Right forelimb (tissue), 1 donor: ENCODE results near the gene AUTS2.

Experiments used
- DNase-seq: peaks from one replicate; pipeline ENCODE4 v3.0.0-alpha.2; 2018

Gene AUTS2

DNA sequence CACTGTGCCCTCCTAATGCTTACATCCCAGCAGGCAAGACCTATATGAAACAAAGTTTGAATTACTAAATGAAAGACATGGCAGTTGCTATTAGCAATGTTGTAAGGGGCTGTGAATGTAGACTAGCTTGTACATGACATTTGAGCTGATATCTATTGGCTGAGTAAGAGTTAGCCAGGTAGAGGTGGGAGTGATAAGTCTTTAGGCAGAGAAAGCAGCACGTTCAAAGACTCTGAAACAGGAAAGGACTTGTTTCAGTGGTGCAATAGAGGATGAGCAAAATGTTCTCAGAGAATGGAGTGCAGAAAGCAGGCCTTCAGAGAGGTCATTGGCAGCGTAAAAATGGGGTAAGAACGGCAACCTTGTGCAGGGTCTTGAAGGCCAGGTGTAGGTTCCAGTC, 687.6 kb downstream of the AUTS2 start:
- no peak for DNase-seq

DNA sequence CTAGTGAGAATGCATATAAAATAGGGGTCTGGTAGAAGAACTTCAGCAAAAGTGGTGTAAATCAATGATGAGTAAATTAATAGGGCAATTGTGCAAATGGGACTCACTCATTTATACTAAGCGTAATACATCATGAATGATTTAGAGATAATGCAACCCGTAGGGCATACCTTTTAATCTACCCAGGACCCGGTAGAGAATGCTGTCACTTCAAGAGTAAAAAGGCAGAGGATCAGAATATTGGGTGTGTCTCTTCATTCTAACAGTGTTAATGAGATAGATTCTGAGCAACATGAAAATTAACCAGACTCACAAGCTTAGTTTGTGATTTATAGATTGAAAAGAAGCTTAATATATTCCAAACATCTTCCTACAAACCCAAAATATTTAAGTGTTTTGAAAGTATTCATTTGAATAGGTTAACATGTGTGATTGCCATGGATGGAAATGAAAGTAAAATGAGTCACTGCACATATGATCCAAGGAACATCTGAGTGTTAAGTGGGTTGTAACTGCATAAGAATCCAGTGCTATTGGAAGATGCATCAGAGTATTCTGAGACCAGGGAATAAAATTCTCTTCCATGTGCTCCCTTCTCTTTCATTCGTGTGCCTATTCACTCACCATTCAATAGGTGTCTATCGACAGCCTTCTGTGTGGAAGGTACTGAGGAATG, 690.6 kb downstream of the AUTS2 start:
- no peak for DNase-seq

- no peak for DNase-seq
Measured at GRCh38 chr7:70292716-70293115, 694.4 kb downstream of the AUTS2 start.

DNA sequence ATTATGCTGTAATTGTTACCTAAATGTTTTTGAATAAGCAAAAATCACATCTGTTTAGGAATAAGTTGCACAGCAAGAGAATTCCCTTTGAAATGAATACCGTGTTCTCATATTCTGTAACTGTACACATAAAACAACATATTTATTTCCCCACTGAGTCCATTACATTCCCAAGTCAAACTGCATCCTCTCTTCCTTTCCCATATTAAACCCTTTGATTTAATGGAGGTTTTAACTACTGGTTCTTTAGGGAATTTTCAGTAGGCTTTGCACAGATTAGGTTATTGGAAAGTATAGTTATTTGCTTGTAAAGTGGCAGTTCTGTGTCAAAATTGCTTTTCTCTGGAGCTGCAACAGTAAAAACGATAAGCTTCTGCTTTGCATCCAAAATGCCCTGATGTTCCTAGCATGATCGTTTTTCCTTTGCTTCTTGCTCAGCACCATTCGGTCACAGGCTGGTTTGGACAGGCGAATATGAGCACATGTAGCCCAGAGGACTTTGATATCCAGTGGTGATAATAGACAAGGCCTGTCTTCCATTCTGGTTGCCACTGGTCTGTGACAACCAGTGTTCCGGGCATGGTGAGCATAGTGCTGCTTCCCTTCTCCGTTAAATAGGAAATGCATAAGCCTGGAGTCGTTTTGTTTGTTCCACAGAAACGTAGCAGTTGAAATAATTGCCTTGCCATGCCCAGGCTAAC, 696.1 kb downstream of the AUTS2 start:
- no peak for DNase-seq

- no peak for DNase-seq
Measured at GRCh38 chr7:70298780-70299471, 700.7 kb downstream of the AUTS2 start.

- DNase-seq = no peak
Measured at GRCh38 chr7:70299472-70299807, 701.2 kb downstream of the AUTS2 start.

- no peak for DNase-seq
Measured at GRCh38 chr7:70301673-70302185, 703.5 kb downstream of the AUTS2 start.

DNA sequence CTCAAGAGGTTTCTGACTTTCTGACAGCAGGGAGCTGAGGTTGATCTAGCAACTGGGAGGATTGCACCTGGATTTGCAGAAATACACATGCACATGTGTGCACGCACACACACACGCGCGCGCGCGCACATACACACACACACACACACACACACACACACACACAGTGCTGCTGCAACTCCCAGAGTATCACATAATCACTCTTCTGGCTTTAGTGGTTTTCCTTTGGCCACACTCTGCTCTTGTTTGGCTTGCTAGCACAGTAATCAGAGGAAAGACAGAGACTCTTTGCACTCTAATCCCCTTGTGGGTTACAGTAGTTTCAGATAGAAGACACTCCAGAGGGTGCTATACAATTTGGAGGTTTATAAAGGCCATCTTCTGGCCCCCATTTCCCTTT, 705.0 kb downstream of the AUTS2 start:
- no peak for DNase-seq

- DNase-seq = no peak
Measured at GRCh38 chr7:70303780-70304179, 705.5 kb downstream of the AUTS2 start.

GRCh38 chr7:70306173-70306572, 707.9 kb downstream of the AUTS2 start:
- DNase-seq = no peak

GRCh38 chr7:70307544-70308106, 709.4 kb downstream of the AUTS2 start:
- no peak for DNase-seq

- DNase-seq = no peak
Measured at GRCh38 chr7:70312336-70312735, 714.1 kb downstream of the AUTS2 start.

GRCh38 chr7:70313271-70313670, 715.0 kb downstream of the AUTS2 start:
- no peak for DNase-seq

DNA sequence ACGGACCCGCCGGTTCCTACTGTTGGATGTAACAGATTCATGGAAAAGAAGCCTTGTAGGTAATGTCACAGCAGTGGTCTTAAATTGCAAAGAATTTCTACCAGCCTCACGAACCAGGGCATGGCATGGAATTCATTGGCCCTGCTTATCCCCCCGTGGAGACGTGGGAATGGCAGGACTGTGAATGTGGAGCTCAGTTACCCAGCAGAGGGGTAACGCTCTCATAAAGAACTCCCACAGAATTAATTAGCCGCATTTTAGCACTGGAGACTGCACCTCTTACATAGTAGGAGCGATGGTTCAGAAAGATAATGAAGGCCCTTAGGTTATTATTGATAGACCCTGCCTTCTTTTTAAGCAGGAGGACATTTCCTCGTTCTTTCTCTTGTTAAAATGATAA, 715.4 kb downstream of the AUTS2 start:
- DNase-seq = no peak

GRCh38 chr7:70314221-70314620, 715.9 kb downstream of the AUTS2 start:
- no peak for DNase-seq

DNA sequence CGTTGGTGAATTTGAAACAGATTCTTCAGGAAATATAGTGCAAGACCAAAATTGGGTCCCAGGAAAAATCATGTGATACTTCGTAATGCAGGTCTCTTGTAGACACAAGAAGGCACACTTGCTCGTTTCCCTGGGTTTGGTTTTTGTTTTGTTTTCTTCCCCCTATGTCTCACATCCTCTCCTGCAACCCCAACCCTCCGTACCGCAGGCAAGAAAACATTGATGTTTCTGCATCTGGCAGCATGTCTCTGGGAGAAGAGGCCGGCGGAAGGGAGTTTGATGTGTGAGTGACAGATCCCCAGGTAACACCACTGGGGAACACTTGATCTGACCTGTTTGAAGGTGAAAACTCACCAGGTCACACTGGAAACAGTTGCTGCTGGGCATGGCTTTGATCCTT, 718.5 kb downstream of the AUTS2 start:
- DNase-seq = no peak

- no peak for DNase-seq
Measured at GRCh38 chr7:70317356-70317755, 719.1 kb downstream of the AUTS2 start.

DNA sequence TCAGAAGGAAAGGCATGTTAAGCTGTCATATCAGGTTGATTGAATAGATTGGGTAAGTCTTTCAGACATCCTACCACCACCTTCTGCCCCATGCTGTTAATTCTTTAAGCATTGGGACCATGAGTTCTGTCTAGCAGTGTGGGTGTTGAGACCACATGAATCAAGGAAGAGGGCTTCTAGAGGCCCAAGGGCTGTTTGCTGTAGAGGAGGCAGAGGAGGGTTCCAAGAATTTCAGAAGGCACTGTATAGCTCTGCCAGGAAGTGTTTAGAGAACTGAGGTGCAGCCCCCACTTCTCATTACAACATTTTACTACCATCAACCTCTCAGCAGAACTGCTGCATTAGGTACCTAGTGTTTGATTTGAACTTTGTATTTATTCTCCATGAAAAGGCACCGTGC, 720.2 kb downstream of the AUTS2 start:
- DNase-seq = no peak

- no peak for DNase-seq
Measured at GRCh38 chr7:70319057-70319456, 720.8 kb downstream of the AUTS2 start.

- no peak for DNase-seq
Measured at GRCh38 chr7:70321016-70321590, 722.8 kb downstream of the AUTS2 start.

- no peak for DNase-seq
Measured at GRCh38 chr7:70322856-70323255, 724.6 kb downstream of the AUTS2 start.

DNA sequence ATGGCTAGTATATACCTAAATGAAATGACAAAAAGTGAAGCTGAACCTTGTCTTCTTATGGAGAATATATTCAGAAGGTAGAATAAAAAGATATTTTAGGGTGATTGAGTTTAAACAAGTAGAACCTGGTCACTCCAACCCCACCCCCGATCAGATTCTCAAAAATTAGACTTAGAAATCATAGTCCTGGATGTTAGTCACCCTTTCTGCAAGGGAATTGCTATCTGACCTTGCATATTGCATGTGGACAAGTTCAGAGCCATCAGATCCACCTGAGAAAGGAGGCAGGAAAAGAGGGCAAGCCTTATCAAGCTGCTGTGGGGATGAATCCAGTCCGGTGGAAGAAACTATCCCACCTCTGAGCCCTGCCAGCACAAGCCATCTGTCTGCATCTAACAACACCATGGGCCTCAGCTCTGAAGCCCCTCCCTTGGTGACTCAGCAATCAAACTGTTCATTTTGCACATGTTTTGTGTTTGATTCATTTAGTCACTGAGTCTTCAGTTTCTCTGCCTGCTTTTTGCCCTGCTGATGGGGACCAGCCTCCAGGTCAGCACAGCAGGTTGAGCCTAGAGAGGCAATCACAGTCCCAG, 727.3 kb downstream of the AUTS2 start:
- DNase-seq = no peak

DNA sequence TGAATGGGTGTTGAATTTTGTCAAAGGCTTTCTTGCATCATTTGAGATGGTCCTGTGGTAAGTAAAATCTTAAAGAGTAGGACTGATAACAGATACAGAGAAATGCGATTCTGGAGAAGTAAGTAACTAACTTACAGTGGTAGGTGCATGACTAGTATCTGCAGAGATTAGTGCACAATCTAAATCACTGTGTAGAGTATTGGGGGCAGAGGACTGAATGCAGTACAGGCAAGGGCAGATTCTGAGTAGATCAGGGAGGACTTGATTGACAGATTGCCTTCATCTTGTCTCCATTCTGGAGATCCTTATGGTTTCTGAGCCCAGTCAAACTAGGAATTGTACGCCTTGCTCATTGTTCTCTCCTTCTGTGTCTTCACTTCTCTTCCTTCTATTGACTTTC, 736.0 kb downstream of the AUTS2 start:
- no peak for DNase-seq
